Measurements from ENCODE around the gene SHISA3.

Gene SHISA3

GRCh38 chr4:42410446-42410845 is 13.2 kb downstream of the SHISA3 start:
- CTCF ChIA-PET: interaction anchor here (0.6 to 1.1 kb wide), 3 partner anchors 13 to 161 kb away, joined by 3 to 4 read pairs (median 3); no protein-coding TSS in a partner anchor
- Histone ChIP-seq H3K9me3 (ENCODE audit: control insufficient read depth, insufficient read depth, low read depth, low read length) (no peaks in the 10 kb centered on the region), H3K36me3 (ENCODE audit: control insufficient read depth in 2 of 2, insufficient read depth in 1 of 2, low read length in 2 of 2) (peaks cover 0 to 10% of the 10 kb centered on the region in 2 experiments; a peak in 1 of 3 replicates), H3K4me1 (ENCODE audit: control insufficient read depth, insufficient read depth, low read length) (no peaks in the 10 kb centered on the region), H3K27ac (ENCODE audit: extremely low read depth, low read depth, low read length) (no peak overlapping the region), H3K4me3 (ENCODE audit: low read depth, low read length) (no peak overlapping the region)
- POLR2A ChIA-PET: no interaction called here
- TF ChIP-seq ZNF175 (tag by site-specific recombination; IDR thresholded peaks at IDR 0.05) (no peak), ZNF585B (tag by site-specific recombination; IDR thresholded peaks at IDR 0.05) (peak; percentile 67)

- CTCF ChIA-PET: interaction anchor here (0.7 kb wide), 1 partner anchor 10 kb away, joined by 3 read pairs; no protein-coding TSS in a partner anchor
- H3K4me1 ChIP-seq (ENCODE audit: control insufficient read depth, insufficient read depth, low read length): no peaks in the 10 kb centered on the region
- POLR2A ChIA-PET: no interaction called here
- H3K9me3 ChIP-seq (ENCODE audit: control insufficient read depth, insufficient read depth, low read depth, low read length): no peaks in the 10 kb centered on the region
- H3K4me3 ChIP-seq (ENCODE audit: low read depth, low read length): no peak overlapping the region
- TF ChIP-seq ZNF416 (tag by site-specific recombination; IDR thresholded peaks at IDR 0.05) (no peak), ZNF558 (tag by site-specific recombination; IDR thresholded peaks at IDR 0.05) (no peak), ZIC2 (tag by site-specific recombination; IDR thresholded peaks at IDR 0.05) (no peak), ZNF214 (tag by site-specific recombination; IDR thresholded peaks at IDR 0.05; ENCODE audit: borderline replicate concordance) (no peak), ZFP3 (tag by site-specific recombination; IDR thresholded peaks at IDR 0.05; ENCODE audit: low read depth) (no peak)
- peaks cover 0 to 10% of the 10 kb centered on the region in 2 experiments; a peak in 1 of 3 replicates for H3K36me3 ChIP-seq (ENCODE audit: control insufficient read depth in 2 of 2, insufficient read depth in 1 of 2, low read length in 2 of 2)
- no peak overlapping the region for H3K27ac ChIP-seq (ENCODE audit: extremely low read depth, low read depth, low read length)
Measured at GRCh38 chr4:42411803-42412202, 14.5 kb downstream of the SHISA3 start.

- H3K4me3 ChIP-seq (ENCODE audit: low read depth, low read length): no peak overlapping the region
- ChIA-PET POLR2A (no interaction called here), CTCF (no interaction called here)
- no peaks in the 10 kb centered on the region for H3K4me1 ChIP-seq (ENCODE audit: control insufficient read depth, insufficient read depth, low read length)
- TF ChIP-seq ZNF416 (tag by site-specific recombination; IDR thresholded peaks at IDR 0.05): no peak
- no peak for TF ChIP-seq ZNF624 (tag by site-specific recombination; IDR thresholded peaks at IDR 0.05)
- H3K36me3 ChIP-seq (ENCODE audit: control insufficient read depth in 2 of 2, insufficient read depth in 1 of 2, low read length in 2 of 2): peaks cover 0 to 10% of the 10 kb centered on the region in 2 experiments; a peak in 1 of 3 replicates
- no peak overlapping the region for H3K27ac ChIP-seq (ENCODE audit: extremely low read depth, low read depth, low read length)
- no peaks in the 10 kb centered on the region for H3K9me3 ChIP-seq (ENCODE audit: control insufficient read depth, insufficient read depth, low read depth, low read length)
Measured at GRCh38 chr4:42412251-42412650, 15.0 kb downstream of the SHISA3 start.

GRCh38 chr4:42415281-42415680 is 18.0 kb downstream of the SHISA3 start:
- CTCF ChIA-PET: no interaction called here
- TF ChIP-seq CTCF (tag by site-specific recombination; IDR thresholded peaks at IDR 0.05) (no peak), ZNF561 (tag by site-specific recombination; IDR thresholded peaks at IDR 0.05; ENCODE audit: borderline replicate concordance) (no peak), ZBTB1 (tag by site-specific recombination; IDR thresholded peaks at IDR 0.05) (no peak), SP3 (tag by site-specific recombination; IDR thresholded peaks at IDR 0.05) (no peak), ELK4 (IDR thresholded peaks at IDR 0.05; ENCODE audit: borderline replicate concordance, low read depth, low read length) (no peak), ZNF514 (tag by site-specific recombination; IDR thresholded peaks at IDR 0.05) (no peak), ZNF211 (tag by site-specific recombination; IDR thresholded peaks at IDR 0.05; ENCODE audit: low read depth) (no peak), ZNF302 (tag by site-specific recombination; IDR thresholded peaks at IDR 0.05; ENCODE audit: low read depth) (no peak), ZNF148 (tag by site-specific recombination; IDR thresholded peaks at IDR 0.05; ENCODE audit: borderline replicate concordance) (no peak), ZNF433 (tag by site-specific recombination; IDR thresholded peaks at IDR 0.05; ENCODE audit: low read depth) (no peak), REPIN1 (tag by site-specific recombination; IDR thresholded peaks at IDR 0.05; ENCODE audit: low read depth) (no peak), ZNF768 (tag by site-specific recombination; IDR thresholded peaks at IDR 0.05) (no peak), ZNF335 (tag by site-specific recombination; conservative IDR thresholded peaks at IDR 0.05) (no peak), KLF7 (tag by site-specific recombination; IDR thresholded peaks at IDR 0.05; ENCODE audit: borderline replicate concordance) (no peak), MEIS1 (CRISPR knock-in tag; IDR thresholded peaks at IDR 0.05; ENCODE audit: borderline replicate concordance) (no peak)

More at GRCh38 chr4:42415281-42415680, 18.0 kb downstream of the SHISA3 start:
- no peak overlapping the region for H3K27ac ChIP-seq (ENCODE audit: extremely low read depth, low read depth, low read length)
- H3K4me1 ChIP-seq (ENCODE audit: control insufficient read depth, insufficient read depth, low read length): no peaks in the 10 kb centered on the region
- H3K36me3 ChIP-seq (ENCODE audit: control insufficient read depth in 2 of 2, insufficient read depth in 1 of 2, low read length in 2 of 2): peaks cover 0 to 10% of the 10 kb centered on the region in 2 experiments; a peak in 1 of 3 replicates
- POLR2A ChIA-PET: no interaction called here
- no peak overlapping the region for H3K4me3 ChIP-seq (ENCODE audit: low read depth, low read length)
- no peaks in the 10 kb centered on the region for H3K9me3 ChIP-seq (ENCODE audit: control insufficient read depth, insufficient read depth, low read depth, low read length)
